ENCODE measurements around the gene MAP2K5. TPM values are rescaled to one million over a fixed set of nuclear protein-coding genes. Genes with fewer than 3 reads are reported as not detected.

Gene MAP2K5
- total and polyA plus RNA-seq, 2 experiments from 2014 or later, result 12.4 to 13.7 TPM

GRCh38 chr15:67691450-67691849 is 148.9 kb downstream of the MAP2K5 start:
- Histone ChIP-seq H3K4me2 (no peak overlapping the region), H3K27ac (no peak overlapping the region), H3K9me3 (ENCODE audit: low read depth) (no peaks in the 10 kb centered on the region), H3K79me2 (no peaks in the 10 kb centered on the region), H2AFZ (no peak overlapping the region), H3K4me1 (ENCODE audit: insufficient read depth) (no peaks in the 10 kb centered on the region), H3K36me3 (replicated peaks; ENCODE audit: insufficient read depth, low read depth) (no peaks in the 10 kb centered on the region), H4K20me1 (ENCODE audit: insufficient read depth, poor library complexity, severe bottlenecking) (no peaks in the 10 kb centered on the region), H3K27me3 (no peaks in the 10 kb centered on the region), H3K9me2 (replicated peaks; ENCODE audit: insufficient read depth) (peaks cover 3% of the 10 kb centered on the region), H3K4me3 (no peak overlapping the region)
- TF ChIP-seq EZH2 (IDR thresholded peaks at IDR 0.05; ENCODE audit: borderline replicate concordance) (no peak), EZH2phosphoT487 (IDR thresholded peaks at IDR 0.05; ENCODE audit: low read depth, severe bottlenecking, unreplicated experiment) (no peak)
- DNase-seq (ENCODE audit: low spot score), result no peak
- WGBS (ENCODE audit: low lambda C conversion rate, missing lambda C conversion rate), result 82% methylated on average over 4 of the region's 4 CpGs

- Histone ChIP-seq H3K9me3 (ENCODE audit: low read depth) (no peaks in the 10 kb centered on the region), H3K4me1 (ENCODE audit: insufficient read depth) (no peaks in the 10 kb centered on the region), H3K79me2 (no peaks in the 10 kb centered on the region), H3K36me3 (replicated peaks; ENCODE audit: insufficient read depth, low read depth) (no peaks in the 10 kb centered on the region), H3K27ac (no peak overlapping the region), H3K9me2 (replicated peaks; ENCODE audit: insufficient read depth) (no peaks in the 10 kb centered on the region), H3K4me3 (no peak overlapping the region), H3K4me2 (no peak overlapping the region), H3K27me3 (no peaks in the 10 kb centered on the region), H4K20me1 (ENCODE audit: insufficient read depth, poor library complexity, severe bottlenecking) (no peaks in the 10 kb centered on the region), H2AFZ (no peak overlapping the region)
- TF ChIP-seq EZH2 (IDR thresholded peaks at IDR 0.05; ENCODE audit: borderline replicate concordance) (no peak), EZH2phosphoT487 (IDR thresholded peaks at IDR 0.05; ENCODE audit: low read depth, severe bottlenecking, unreplicated experiment) (no peak), CTCF (IDR thresholded peaks at IDR 0.05; ENCODE audit: poor library complexity) (no peak)
- WGBS (ENCODE audit: low lambda C conversion rate, missing lambda C conversion rate), result 96% methylated on average over 3 of the region's 3 CpGs
- no peak for DNase-seq (ENCODE audit: low spot score)
Measured at GRCh38 chr15:67692573-67692972, 150.1 kb downstream of the MAP2K5 start.

- Histone ChIP-seq H3K36me3 (replicated peaks; ENCODE audit: insufficient read depth, low read depth) (no peaks in the 10 kb centered on the region), H3K4me3 (no peak overlapping the region), H4K20me1 (ENCODE audit: insufficient read depth, poor library complexity, severe bottlenecking) (no peaks in the 10 kb centered on the region), H3K27me3 (no peaks in the 10 kb centered on the region), H3K79me2 (no peaks in the 10 kb centered on the region), H3K4me2 (no peak overlapping the region), H3K9me3 (ENCODE audit: low read depth) (no peaks in the 10 kb centered on the region), H3K9me2 (replicated peaks; ENCODE audit: insufficient read depth) (no peaks in the 10 kb centered on the region), H3K27ac (no peak overlapping the region), H2AFZ (no peak overlapping the region), H3K4me1 (ENCODE audit: insufficient read depth) (no peaks in the 10 kb centered on the region)
- TF ChIP-seq EZH2 (IDR thresholded peaks at IDR 0.05; ENCODE audit: borderline replicate concordance), result no peak
- TF ChIP-seq EZH2phosphoT487 (IDR thresholded peaks at IDR 0.05; ENCODE audit: low read depth, severe bottlenecking, unreplicated experiment), result no peak
- TF ChIP-seq CTCF (IDR thresholded peaks at IDR 0.05; ENCODE audit: poor library complexity), result no peak
- no peak for DNase-seq (ENCODE audit: low spot score)
- 95% methylated on average over 1 of the region's 1 CpG for WGBS (ENCODE audit: low lambda C conversion rate, missing lambda C conversion rate)
Measured at GRCh38 chr15:67696087-67696486, 153.6 kb downstream of the MAP2K5 start.

GRCh38 chr15:67700023-67700422 is 157.5 kb downstream of the MAP2K5 start:
- TF ChIP-seq EZH2 (IDR thresholded peaks at IDR 0.05; ENCODE audit: borderline replicate concordance) (no peak), CTCF (IDR thresholded peaks at IDR 0.05; ENCODE audit: poor library complexity) (no peak), EZH2phosphoT487 (IDR thresholded peaks at IDR 0.05; ENCODE audit: low read depth, severe bottlenecking, unreplicated experiment) (no peak)
- no peaks in the 10 kb centered on the region for H3K79me2 ChIP-seq
- H3K36me3 ChIP-seq (replicated peaks; ENCODE audit: insufficient read depth, low read depth), result no peaks in the 10 kb centered on the region
- no peaks in the 10 kb centered on the region for H4K20me1 ChIP-seq (ENCODE audit: insufficient read depth, poor library complexity, severe bottlenecking)
- H3K27me3 ChIP-seq, result no peaks in the 10 kb centered on the region
- no peak for DNase-seq (ENCODE audit: low spot score)
- 69% methylated on average over 2 of the region's 2 CpGs for WGBS (ENCODE audit: low lambda C conversion rate, missing lambda C conversion rate)
- no peaks in the 10 kb centered on the region for H3K4me1 ChIP-seq (ENCODE audit: insufficient read depth)
- H3K27ac ChIP-seq, result no peak overlapping the region
- no peak overlapping the region for H3K4me3 ChIP-seq
- no peak overlapping the region for H2AFZ ChIP-seq
- H3K9me2 ChIP-seq (replicated peaks; ENCODE audit: insufficient read depth), result no peaks in the 10 kb centered on the region
- H3K9me3 ChIP-seq (ENCODE audit: low read depth), result no peaks in the 10 kb centered on the region
- no peak overlapping the region for H3K4me2 ChIP-seq
